Keratinocyte (primary cell): ENCODE results near the gene NF2.

ENCODE experiments used
- CTCF ChIP-seq, 3 experiments: IDR thresholded peaks in 1 of 3; conservative IDR thresholded peaks in 1 of 3; optimal IDR thresholded peaks in 1 of 3; 2 replicates in 2 of 3; 3 replicates in 1 of 3; pipeline versions ENCODE3 to v1.5.1; 2011; ENCODE audit warnings: low read length in 3 of 3, mild to moderate bottlenecking in 3 of 3, moderate library complexity in 2 of 3, control low read depth in 1 of 3, inconsistent platforms in 1 of 3; ENCODE audit not compliant: insufficient read depth in 2 of 3; ENCODE audit errors: extremely low read depth in 1 of 3
- EZH2 ChIP-seq: IDR thresholded peaks from one replicate; pipeline ENCODE4 v1.6.1; 2012; ENCODE audit warnings: inconsistent platforms, mild to moderate bottlenecking, low read length, moderate library complexity

- TF ChIP-seq CTCF (optimal IDR thresholded peaks at IDR 0.05 in 1 of 3, IDR thresholded peaks at IDR 0.05 in 1 of 3, conservative IDR thresholded peaks at IDR 0.05 in 1 of 3; ENCODE audit: extremely low read depth in 1 of 3, insufficient read depth in 2 of 3, low read length in 3 of 3) (no peak), EZH2 (no peak)
Measured at GRCh38 chr22:29638678-29639077, 35.2 kb downstream of the NF2 start.
